Kidney (tissue), 14 donors: ENCODE results near the gene MYL12B. TPM values are rescaled to one million over a fixed set of nuclear protein-coding genes. Genes with fewer than 3 reads are reported as not detected.

Experiments
- DNase-seq, 5 donors: peaks; one replicate each; pipeline ENCODE4 v3.0.0-alpha.2; 2013 to 2020
- FAIRE-seq: peaks from 2 replicates; lab custom pipeline; 2012; peaks lifted over from hg19 to GRCh38; lab: Jason Lieb, UNC
- H3K27ac ChIP-seq, 2 donors: one replicate each; pipeline ENCODE4 v1.7.0; 2013; ENCODE audit warnings: low read depth in 2 of 2, low read length in 2 of 2, inconsistent platforms in 1 of 2
- H3K27me3 ChIP-seq: one replicate; pipeline ENCODE4 v1.7.1; 2013; ENCODE audit warnings: low read length, inconsistent platforms; ENCODE audit not compliant: control insufficient read depth, insufficient read depth
- H3K36me3 ChIP-seq, 3 donors: one replicate each; pipeline versions ENCODE4 v1.7.0 to v1.7.1; 2013; ENCODE audit warnings: low read length in 3 of 3, control low read depth in 1 of 3, inconsistent platforms in 1 of 3; ENCODE audit not compliant: insufficient read depth in 3 of 3, control insufficient read depth in 2 of 3
- H3K4me1 ChIP-seq, 3 donors: one replicate each; pipeline versions ENCODE4 v1.7.0 to v1.7.1; 2013; ENCODE audit warnings: low read length in 3 of 3, inconsistent platforms in 1 of 3, low read depth in 1 of 3; ENCODE audit not compliant: control insufficient read depth in 2 of 3, insufficient read depth in 2 of 3
- H3K4me3 ChIP-seq, 3 donors: one replicate each; pipeline versions ENCODE4 v1.7.0 to v1.8.1; 2013; ENCODE audit warnings: low read length in 3 of 3, control low read depth in 1 of 3, inconsistent platforms in 1 of 3
- H3K9ac ChIP-seq, 3 donors: one replicate each; pipeline versions ENCODE4 v1.7.0 to v1.7.1; 2013; ENCODE audit warnings: low read length in 3 of 3, control low read depth in 1 of 3, inconsistent platforms in 1 of 3
- H3K9me3 ChIP-seq, 3 donors: one replicate each; pipeline versions ENCODE4 v1.7.0 to v1.7.1; 2013; ENCODE audit warnings: low read length in 3 of 3, control low read depth in 1 of 3, inconsistent platforms in 1 of 3; ENCODE audit not compliant: control insufficient read depth in 2 of 3, insufficient read depth in 1 of 3
- CTCF ChIP-seq: IDR thresholded peaks from 3 replicates; pipeline ENCODE4 v1.5.1; 2012; ENCODE audit warnings: mild to moderate bottlenecking, moderate library complexity, borderline replicate concordance; ENCODE audit not compliant: insufficient read depth; ENCODE audit errors: extremely low read depth
- intact Hi-C: fragments of 100-400 bp; cut with DNase I; formaldehyde crosslinking; loops from one replicate; pipeline ENCODE4 v1.11.1; 2022
- polyA plus RNA-seq: library from polyadenylated mRNA; stranded (reverse); fragments of 350-450 nt; fragmentation: Illumina TruSeq; extraction: RNeasy Lipid Tissue Mini Kit (QIAGEN cat#74804); gene quantifications from one replicate; pipeline ENCODE4 v1.2.3, GENCODE V29; 2014; ENCODE audit warnings: low read depth, low replicate concordance; ENCODE audit not compliant: insufficient read depth
- total RNA-seq: library from RNA; stranded (reverse); fragmentation: NEBNext Ultra II Directional; extraction: Animal tissue kit (Norgen Biotek cat#: 25700); gene quantifications from one replicate; pipeline ENCODE4 v1.2.1, GENCODE V29; 2021
- donor health status: control.
- donor health status: control.
- donor health status: control.
- donor health status: control.
- donor health status: control.
- donor health status: DM: yes; HTN: yes; CAD: no.
- donor health status: Normal renal cell carcinoma (clear cell type).

MYL12B gene
- total and polyA plus RNA-seq, 2 donors from 2014 or later: 448 to 884 TPM

GRCh38 chr18:3217948-3218647 is 43.8 kb upstream of the MYL12B start:
- Histone ChIP-seq H3K36me3 (no peaks in the 10 kb centered on the region), H3K4me3 (no peak overlapping the region), H3K9ac (no peak overlapping the region), H3K9me3 (no peaks in the 10 kb centered on the region), H3K4me1 (no peaks in the 10 kb centered on the region), H3K27me3 (no peaks in the 10 kb centered on the region), H3K27ac (peak overlapping the region in 1 of 2 donors; percentile 33)
- intact Hi-C loops: no loop called here
- peak; percentile 15 for FAIRE-seq
- TF ChIP-seq CTCF: no peak
- peak in 2 of 5 donors; percentile 52 to 57 for DNase-seq

- no peaks in the 10 kb centered on the region for H3K9me3 ChIP-seq
- H3K27ac ChIP-seq: no peak overlapping the region
- no peak overlapping the region for H3K4me3 ChIP-seq
- H3K9ac ChIP-seq: no peak overlapping the region
- no peaks in the 10 kb centered on the region for H3K27me3 ChIP-seq
- H3K4me1 ChIP-seq: no peaks in the 10 kb centered on the region
- TF ChIP-seq CTCF: no peak
- DNase-seq (no peak), FAIRE-seq (no peak)
- intact Hi-C loops: no loop called here
- no peaks in the 10 kb centered on the region for H3K36me3 ChIP-seq
Observed at GRCh38 chr18:3218819-3219218, 43.1 kb upstream of the MYL12B start.

- FAIRE-seq (no peak), DNase-seq (no peak)
- no peak overlapping the region for H3K9ac ChIP-seq
- no peaks in the 10 kb centered on the region for H3K4me1 ChIP-seq
- H3K36me3 ChIP-seq: no peaks in the 10 kb centered on the region
- no peak overlapping the region for H3K27ac ChIP-seq
- TF ChIP-seq CTCF: no peak
- H3K27me3 ChIP-seq: no peaks in the 10 kb centered on the region
- intact Hi-C loops: no loop called here
- no peaks in the 10 kb centered on the region for H3K9me3 ChIP-seq
- no peak overlapping the region for H3K4me3 ChIP-seq
Observed at GRCh38 chr18:3219241-3219630, 42.7 kb upstream of the MYL12B start.
